Stomach (tissue), 9 donors: ENCODE data around the gene UBE2D2. TPM values are rescaled to one million over a fixed set of nuclear protein-coding genes. Genes with fewer than 3 reads are reported as not detected.

Experiments
- DNase-seq, 2 donors: peaks; one replicate each; pipeline versions ENCODE4 v3.0.0 to v3.0.0-alpha.2; 2013 to 2019
- H3K27ac ChIP-seq, 5 donors: fragments of 200-600 bp in 4 of 5; sonication (generic) in 4 of 5; one replicate each; pipeline ENCODE4 v1.5.1; 2013 to 2019; ENCODE audit warnings: mild to moderate bottlenecking in 1 of 5, moderate library complexity in 1 of 5
- H3K27me3 ChIP-seq, 3 donors: fragments of 200-600 bp; sonication (generic); one replicate each; pipeline ENCODE4 v1.5.1; 2017 to 2019; ENCODE audit warnings: mixed run types in 1 of 3
- H3K36me3 ChIP-seq, 4 donors: fragments of 200-600 bp; sonication (generic); 1 replicate in 3 of 4; 2 replicates in 1 of 4; pipeline ENCODE4 v1.5.1; 2016 to 2019
- H3K4me1 ChIP-seq, 4 donors: fragments of 200-600 bp; sonication (generic); one replicate each; pipeline ENCODE4 v1.5.1; 2016 to 2019
- H3K4me3 ChIP-seq, 4 donors: fragments of 200-600 bp; sonication (generic) in 3 of 4; one replicate each; pipeline ENCODE4 v1.5.1; 2016 to 2019; ENCODE audit warnings: mild to moderate bottlenecking in 1 of 4
- H3K9me3 ChIP-seq, 4 donors: fragments of 200-600 bp; sonication (generic); one replicate each; pipeline ENCODE4 v1.5.1; 2016 to 2019
- CTCF ChIP-seq, 7 experiments: fragments of 450-650 bp in 4 of 7; fragments of 200-600 bp in 3 of 7; sonication (generic) in 3 of 7; IDR thresholded peaks; one replicate each; pipeline ENCODE4 v1.5.1; 2016 to 2019; ENCODE audit warnings: antibody characterized with exemption in 7 of 7, control low read depth in 2 of 7, mild to moderate bottlenecking in 1 of 7
- EP300 ChIP-seq: sonication (generic); formaldehyde crosslinking; IDR thresholded peaks from one replicate; pipeline ENCODE4 v1.6.1; 2017; ENCODE audit warnings: antibody characterized with exemption
- POLR2A ChIP-seq, 4 donors: fragments of 450-650 bp; IDR thresholded peaks; one replicate each; pipeline ENCODE4 v1.6.1; 2016; ENCODE audit warnings: antibody characterized with exemption in 4 of 4, control low read depth in 2 of 4, mild to moderate bottlenecking in 1 of 4, moderate library complexity in 1 of 4
- POLR2AphosphoS5 ChIP-seq, 3 donors: sonication (generic); formaldehyde crosslinking; IDR thresholded peaks; one replicate each; pipeline ENCODE4 v1.6.1; 2016; ENCODE audit warnings: antibody characterized with exemption in 3 of 3
- WGBS, 5 donors: extraction: QIAGEN DNeasy Blood & Tissue Kit in 3 of 5; methylation state at CpG; one replicate each; pipeline versions ENCODE4 v1.1.5 to v1.1.7; 2013 to 2018; 5-methylcytosine and 5-hydroxymethylcytosine counted together
- intact Hi-C: fragments of 100-400 bp; cut with DNase I; formaldehyde crosslinking; loops from one replicate; pipeline ENCODE4 v1.15.1; 2023; ENCODE audit warnings: low total_unique reads
- polyA plus RNA-seq, 3 donors: library from polyadenylated mRNA; stranded (reverse); fragments of 200-250 nt; gene quantifications; one replicate each; pipeline ENCODE4 v1.2.3, GENCODE V29; 2013
- total RNA-seq, 5 donors: library from RNA; depleted of rRNA; stranded (reverse); fragments of >200 nt; gene quantifications; one replicate each; pipeline versions ENCODE4 v1.1.0 to v1.2.3, GENCODE V29; 2014 to 2016
- donor health status: healthy with polysubstance abuse.
- donor health status: Bipolar disorder and iron deficiency.
- donor health status: healthy.

UBE2D2 gene
- total and polyA plus RNA-seq, 8 donors: 29.8 to 220 (median 75.6) TPM

- intact Hi-C loops: no loop called here
- DNase-seq: peak in 1 of 2 donors; percentile 74
- Histone ChIP-seq H3K27ac (peak overlapping the region; percentile 90 to 95 (median 94)), H3K36me3 (no peaks in the 10 kb centered on the region), H3K4me3 (peak overlapping the region; percentile 63 to 95 (median 84)), H3K27me3 (peaks cover 0 to 45% (median 0%) of the 10 kb centered on the region in 3 donors), H3K4me1 (peaks cover 55 to 74% (median 71%) of the 10 kb centered on the region in 4 donors), H3K9me3 (no peaks in the 10 kb centered on the region)
- 0 to 1% (median 1%) methylated on average over 34 to 77 of the region's 77 CpGs for WGBS, 5 donors
- TF ChIP-seq EP300 (no peak), CTCF (IDR thresholded peaks at IDR 0.05) (no peak), POLR2A (IDR thresholded peaks at IDR 0.05) (no peak), POLR2AphosphoS5 (IDR thresholded peaks at IDR 0.05) (no peak)
Measured at GRCh38 chr5:139649082-139649991, 88.2 kb downstream of the UBE2D2 start.

GRCh38 chr5:139650031-139650688, 89.0 kb downstream of the UBE2D2 start:
- peaks cover 64 to 81% (median 79%) of the 10 kb centered on the region in 4 donors for H3K4me1 ChIP-seq
- WGBS, 5 donors: 0 to 4% (median 1%) methylated on average over 32 to 48 of the region's 48 CpGs

GRCh38 chr5:139650689-139651042, 89.5 kb downstream of the UBE2D2 start:
- DNase-seq: peak in 1 of 2 donors; percentile 64
- TF ChIP-seq POLR2A (IDR thresholded peaks at IDR 0.05): no peak
- TF ChIP-seq CTCF (IDR thresholded peaks at IDR 0.05): no peak
- TF ChIP-seq POLR2AphosphoS5 (IDR thresholded peaks at IDR 0.05): no peak
- no peak for TF ChIP-seq EP300
- intact Hi-C loops: no loop called here
- Histone ChIP-seq H3K4me3 (peak overlapping the region; percentile 63 to 95 (median 84)), H3K27ac (peak overlapping the region; percentile 90 to 95 (median 94)), H3K27me3 (peaks cover 0 to 45% (median 0%) of the 10 kb centered on the region in 3 donors), H3K36me3 (no peaks in the 10 kb centered on the region), H3K9me3 (no peaks in the 10 kb centered on the region), H3K4me1 (peaks cover 69 to 86% (median 84%) of the 10 kb centered on the region in 4 donors)
- WGBS, 5 donors: 4 to 10% (median 6%) methylated on average over 13 of the region's 13 CpGs

More at GRCh38 chr5:139650031-139650688, 89.0 kb downstream of the UBE2D2 start:
- H3K27me3 ChIP-seq: peaks cover 0 to 45% (median 0%) of the 10 kb centered on the region in 3 donors
- intact Hi-C loops: no loop called here
- H3K36me3 ChIP-seq: no peaks in the 10 kb centered on the region
- H3K4me3 ChIP-seq: peak overlapping the region; percentile 63 to 95 (median 84)
- DNase-seq: peak; percentile 56 to 81
- H3K9me3 ChIP-seq: no peaks in the 10 kb centered on the region
- TF ChIP-seq CTCF (IDR thresholded peaks at IDR 0.05): peak in 3 of 7 experiments; percentile 27 to 47 (median 40)
- no peak for TF ChIP-seq POLR2AphosphoS5 (IDR thresholded peaks at IDR 0.05)
- H3K27ac ChIP-seq: peak overlapping the region; percentile 90 to 95 (median 94)

- peaks cover 0 to 45% (median 0%) of the 10 kb centered on the region in 3 donors for H3K27me3 ChIP-seq
- TF ChIP-seq EP300 (no peak), POLR2AphosphoS5 (IDR thresholded peaks at IDR 0.05) (peak in 2 of 3 donors; percentile 39 to 76), POLR2A (IDR thresholded peaks at IDR 0.05) (no peak), CTCF (IDR thresholded peaks at IDR 0.05) (no peak)
- WGBS, 5 donors: 14 to 28% (median 27%) methylated on average over 8 to 14 of the region's 14 CpGs
- no peaks in the 10 kb centered on the region for H3K36me3 ChIP-seq
- no peaks in the 10 kb centered on the region for H3K9me3 ChIP-seq
- intact Hi-C loops: no loop called here
- peak overlapping the region; percentile 63 to 95 (median 84) for H3K4me3 ChIP-seq
- peaks cover 74 to 92% (median 90%) of the 10 kb centered on the region in 4 donors for H3K4me1 ChIP-seq
- peak; percentile 80 to 85 for DNase-seq
- H3K27ac ChIP-seq: peak overlapping the region; percentile 90 to 95 (median 94)
Measured at GRCh38 chr5:139651043-139651834, 90.1 kb downstream of the UBE2D2 start.
